Testis (tissue), 2 donors: ENCODE measurements around the gene GPR153.

Experiments used
- CTCF ChIP-seq, 3 experiments: fragments of 450-650 bp in 2 of 3; fragments of 200-600 bp in 1 of 3; sonication (generic) in 1 of 3; IDR thresholded peaks; one replicate each; pipeline ENCODE4 v1.5.1; 2016 to 2019; ENCODE audit warnings: antibody characterized with exemption in 3 of 3, mild to moderate bottlenecking in 2 of 3, moderate library complexity in 1 of 3
- POLR2A ChIP-seq: fragments of 450-650 bp; IDR thresholded peaks from one replicate; pipeline ENCODE4 v1.6.1; 2017; ENCODE audit warnings: antibody characterized with exemption, mild to moderate bottlenecking, moderate library complexity

GRCh38 chr1:6267686-6268322, 6.9 kb upstream of the GPR153 start:
- TF ChIP-seq POLR2A (no peak), CTCF (IDR thresholded peaks at IDR 0.05) (no peak)
